Right atrium auricular region (tissue), 2 donors: ENCODE data around the gene ZFAND2B. TPM values are rescaled to one million over a fixed set of nuclear protein-coding genes. Genes with fewer than 3 reads are reported as not detected.
"Not testable (repeated sequence)": the region's sequence is repeated elsewhere in the genome, so short reads cannot be mapped to it uniquely, and the experiment has no call there.

ENCODE experiments used
- DNase-seq: peaks from one replicate; pipeline ENCODE4 v3.0.0-alpha.2; 2019; ENCODE audit warnings: low spot score
- H3K27ac ChIP-seq, 2 donors: fragments of 200-600 bp; sonication (generic); 1 replicate in 1 of 2; 2 replicates in 1 of 2; pipeline ENCODE4 v1.5.1; 2016 to 2019
- H3K27me3 ChIP-seq, 2 donors: fragments of 200-600 bp; sonication (generic); one replicate each; pipeline versions ENCODE4 v1.5.1 to v1.6.0; 2017 to 2019
- H3K36me3 ChIP-seq: fragments of 200-600 bp; sonication (generic); one replicate; pipeline ENCODE4 v1.5.1; 2016
- H3K4me1 ChIP-seq, 2 donors: fragments of 200-600 bp; sonication (generic); one replicate each; pipeline versions ENCODE4 v1.5.1 to v1.6.0; 2017 to 2019
- H3K4me3 ChIP-seq, 2 donors: fragments of 200-600 bp; sonication (generic); 1 replicate in 1 of 2; 2 replicates in 1 of 2; pipeline ENCODE4 v1.5.1; 2017 to 2019; ENCODE audit warnings: mild to moderate bottlenecking in 1 of 2, moderate library complexity in 1 of 2
- H3K9me3 ChIP-seq, 2 donors: fragments of 200-600 bp; sonication (generic); one replicate each; pipeline ENCODE4 v1.5.1; 2019
- CTCF ChIP-seq, 2 donors: fragments of 200-600 bp; sonication (generic); IDR thresholded peaks; one replicate each; pipeline ENCODE4 v1.5.1; 2019; ENCODE audit warnings: antibody characterized with exemption in 2 of 2
- total RNA-seq, 2 donors: library from RNA; depleted of rRNA; stranded (reverse); fragments of >200 nt; gene quantifications; one replicate each; pipeline ENCODE4 v1.1.0, GENCODE V29; 2016

ZFAND2B gene
- total RNA-seq, 2 donors from 2014 or later = 15.5 to 31.5 TPM

- H3K9me3 ChIP-seq = no peaks in the 10 kb centered on the region
- no peaks in the 10 kb centered on the region for H3K4me1 ChIP-seq
- H3K27ac ChIP-seq = no peak overlapping the region
- DNase-seq = no peak
- no peaks in the 10 kb centered on the region for H3K27me3 ChIP-seq
- H3K4me3 ChIP-seq = no peak overlapping the region
- no peak for TF ChIP-seq CTCF (IDR thresholded peaks at IDR 0.05)
- peaks cover 25% of the 10 kb centered on the region for H3K36me3 ChIP-seq
These were observed 19.7 kb upstream of the ZFAND2B start for GRCh38 chr2:219186754-219187456.

GRCh38 chr2:219197388-219197787 lies 9.2 kb upstream of the ZFAND2B start:
- Histone ChIP-seq H3K4me3 (no peak overlapping the region), H3K27ac (no peak overlapping the region), H3K9me3 (no peaks in the 10 kb centered on the region), H3K4me1 (no peaks in the 10 kb centered on the region), H3K36me3 (no peaks in the 10 kb centered on the region), H3K27me3 (no peaks in the 10 kb centered on the region)
- no peak for DNase-seq
- no peak for TF ChIP-seq CTCF (IDR thresholded peaks at IDR 0.05)

- no peak overlapping the region for H3K4me3 ChIP-seq
- no peak for TF ChIP-seq CTCF (IDR thresholded peaks at IDR 0.05)
- H3K27me3 ChIP-seq = no peaks in the 10 kb centered on the region
- H3K9me3 ChIP-seq = no peaks in the 10 kb centered on the region
- H3K27ac ChIP-seq = no peak overlapping the region
- DNase-seq = no peak
- H3K36me3 ChIP-seq = no peaks in the 10 kb centered on the region
- H3K4me1 ChIP-seq = no peaks in the 10 kb centered on the region
These were observed 7.6 kb upstream of the ZFAND2B start for GRCh38 chr2:219198974-219199373.

- Histone ChIP-seq H3K4me1 (no peaks in the 10 kb centered on the region), H3K27ac (no peak overlapping the region), H3K4me3 (no peak overlapping the region), H3K36me3 (no peaks in the 10 kb centered on the region), H3K27me3 (no peaks in the 10 kb centered on the region), H3K9me3 (no peaks in the 10 kb centered on the region)
- no peak for TF ChIP-seq CTCF (IDR thresholded peaks at IDR 0.05)
- DNase-seq = no peak
These were observed 6.9 kb upstream of the ZFAND2B start for GRCh38 chr2:219199470-219200211.

- not testable (repeated sequence) for H3K27me3 ChIP-seq, H3K36me3 ChIP-seq, H3K4me3 ChIP-seq, DNase-seq, H3K9me3 ChIP-seq, H3K27ac ChIP-seq, H3K4me1 ChIP-seq
These were observed 5.9 kb upstream of the ZFAND2B start for GRCh38 chr2:219200502-219201326.

- not testable (repeated sequence) for H3K27ac ChIP-seq, H3K4me3 ChIP-seq, H3K4me1 ChIP-seq, H3K9me3 ChIP-seq, H3K36me3 ChIP-seq, H3K27me3 ChIP-seq, DNase-seq
These were observed 5.3 kb upstream of the ZFAND2B start for GRCh38 chr2:219201331-219201730.
